Heart left ventricle (tissue), 16 donors: ENCODE data around the gene ANKRD34B. TPM values are rescaled to one million over a fixed set of nuclear protein-coding genes. Genes with fewer than 3 reads are reported as not detected.

Experiments used
- ATAC-seq, 4 donors: fragments of 200-7000 bp; cut with Tn5 transposase; one replicate each; pipeline ENCODE4 v1.9.1; 2020 to 2022; ENCODE audit warnings: moderate library complexity in 4 of 4, mild to moderate bottlenecking in 3 of 4, moderate number of reproducible peaks in 1 of 4
- DNase-seq, 5 donors: peaks; one replicate each; pipeline ENCODE4 v3.0.0-alpha.2; 2020
- H3K27ac ChIP-seq, 12 donors: fragments of 200-600 bp; sonication (generic) in 4 of 12; one replicate each; pipeline versions ENCODE4 v1.5.0 to v1.8.0; 2016 to 2022; ENCODE audit warnings: mild to moderate bottlenecking in 2 of 12
- H3K27me3 ChIP-seq, 9 donors: fragments of 200-600 bp; sonication (generic) in 2 of 9; one replicate each; pipeline versions ENCODE4 v1.5.1 to v1.8.0; 2016 to 2022; ENCODE audit warnings: mild to moderate bottlenecking in 3 of 9
- H3K36me3 ChIP-seq, 9 donors: fragments of 200-600 bp; sonication (generic) in 2 of 9; one replicate each; pipeline versions ENCODE4 v1.5.0 to v1.8.0; 2018 to 2022; ENCODE audit warnings: mild to moderate bottlenecking in 2 of 9
- H3K4me1 ChIP-seq, 12 donors: fragments of 200-600 bp; sonication (generic) in 4 of 12; one replicate each; pipeline versions ENCODE4 v1.5.0 to v1.8.0; 2016 to 2022; ENCODE audit warnings: mild to moderate bottlenecking in 3 of 12
- H3K4me3 ChIP-seq, 12 donors: fragments of 200-600 bp; sonication (generic) in 4 of 12; one replicate each; pipeline versions ENCODE4 v1.5.0 to v1.8.0; 2017 to 2022; ENCODE audit warnings: mild to moderate bottlenecking in 9 of 12, moderate library complexity in 4 of 12
- H3K9me3 ChIP-seq, 12 donors: fragments of 200-600 bp; sonication (generic) in 4 of 12; one replicate each; pipeline versions ENCODE4 v1.5.0 to v1.8.0; 2016 to 2022; ENCODE audit warnings: mild to moderate bottlenecking in 1 of 12
- POLR2A ChIP-seq, 2 donors: fragments of 450-650 bp; IDR thresholded peaks; one replicate each; pipeline ENCODE4 v1.6.1; 2017; ENCODE audit warnings: antibody characterized with exemption in 2 of 2, mild to moderate bottlenecking in 2 of 2, moderate library complexity in 2 of 2
- WGBS, 4 donors: extraction: QIAGEN DNeasy Blood & Tissue Kit in 2 of 4; methylation state at CpG; one replicate each; pipeline versions ENCODE4 v1.1.5 to v1.1.7; 2013 to 2018; 5-methylcytosine and 5-hydroxymethylcytosine counted together
- intact Hi-C, 10 donors: fragments of 100-400 bp; cut with DNase I; formaldehyde crosslinking; loops; one replicate each; pipeline versions ENCODE4 v1.11.1 to v1.14.2; 2022
- long read RNA-seq, 3 donors: library from polyadenylated mRNA; unstranded; transcript quantifications; one replicate each; pipeline ENCODE4 v2.0.0, GENCODE V29; 2020 to 2021
- polyA plus RNA-seq, 2 donors: library from polyadenylated mRNA; stranded (reverse); fragments of 200-250 nt; gene quantifications; one replicate each; pipeline ENCODE4 v1.2.3, GENCODE V29; 2013
- total RNA-seq, 9 donors: library from RNA; depleted of rRNA in 2 of 9; stranded (reverse); fragments of >200 nt in 2 of 9; fragmentation: NEBNext Ultra II Directional in 3 of 9; extraction: Animal tissue kit (Norgen Biotek cat#: 25700) in 3 of 9; gene quantifications; one replicate each; pipeline versions ENCODE4 v1.1.0 to v1.2.4, GENCODE V29; 2016 to 2023
- TF ChIP-seq, protein P1 (sequence below), 12 donors: fragments of 200-600 bp; sonication (generic) in 4 of 12; IDR thresholded peaks; one replicate each; pipeline versions ENCODE4 v1.5.0 to v1.8.0; 2018 to 2022; ENCODE audit warnings: antibody characterized with exemption in 12 of 12, mild to moderate bottlenecking in 5 of 12
- donor health status: ischemic (EF 13 %, LVEDD 7.1; RV severe dilation, severe dysfunction).
- donor health status: healthy with polysubstance abuse.
- donor health status: DM: no; HTN: yes; CAD: no.
- donor health status: DM: no; HTN: no; CAD: no.
- donor health status: ischemic (EF 25% LVEDD 6.9; RV normal size, moderate dysfunction).
- donor health status: ischemic (EF 25% LVEDD 5.7; RV mildly dilated, moderate dysfunction).
- donor health status: healthy.
- donor health status: DM: yes; HTN: yes; CAD: no.
- donor health status: ischemic (EF 35%, LVEDD 5.7; RV mildly dilated, moderate dysfunction).
- donor health status: nonischemic (EF 11% LVEDD 7.7; RV severe dilation, severe dysfunction).
- donor health status: DM: yes; HTN: yes; CAD: no.
- donor health status: PGD.
- donor health status: ischemic (EF 29% LVEDD 5.4; RV normal size, mild dysfunction).
- donor health status: nonischemic (EF 23%, LVEDD 6.1; RV moderate dilation, normal function).

Gene ANKRD34B
- under 1 TPM in 1 of 9 donors, not detected in 8; 0.09 TPM for total RNA-seq
- not detected for polyA plus RNA-seq
- long read RNA-seq, donor 1, result 0 reads
- long read RNA-seq, donor 2, result 0 reads
- long read RNA-seq, donor 3, result 0 reads

DNA sequence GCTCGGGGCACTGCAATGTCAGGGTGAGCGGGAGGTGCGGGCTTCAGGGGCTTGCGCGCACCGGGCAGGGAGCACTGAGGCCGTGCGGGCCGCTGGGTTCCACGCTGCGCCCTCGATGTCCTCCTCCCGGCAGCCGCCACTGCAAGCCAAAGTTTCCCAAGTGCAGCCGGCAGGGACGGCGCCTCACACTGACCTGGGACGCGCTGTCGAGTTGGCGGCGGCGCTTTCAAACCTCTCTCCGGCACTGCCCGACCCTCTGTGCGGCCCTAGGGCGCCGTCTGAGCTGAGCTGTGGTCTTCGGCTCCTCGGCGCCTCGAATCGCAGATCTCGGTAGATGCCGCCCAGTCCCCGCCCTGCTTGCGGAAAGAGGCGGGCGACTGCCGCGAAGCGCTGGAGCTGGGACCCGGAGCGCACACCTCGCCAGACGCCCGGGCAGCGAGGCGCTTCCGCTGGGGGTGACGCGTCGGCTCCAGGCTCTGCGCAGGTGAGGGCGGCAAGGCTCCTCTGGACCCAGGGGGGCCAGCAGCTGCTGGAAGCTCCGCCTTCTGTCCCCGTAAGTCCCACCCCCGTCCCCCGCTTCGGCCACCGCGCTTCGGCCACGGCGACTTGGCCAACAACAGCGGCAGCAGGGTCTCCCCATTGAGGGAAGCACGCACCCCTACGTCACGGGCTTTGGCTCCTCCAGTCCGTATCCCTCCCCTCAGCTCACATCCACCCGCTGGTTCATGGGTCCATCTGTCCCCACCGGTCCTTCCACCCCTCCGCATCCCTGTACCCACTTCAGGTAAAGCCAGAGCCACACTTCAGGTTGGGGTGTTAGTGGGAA lies at the start of gene ANKRD34B:
TSS of gene ANKRD34B (minus strand) at position 320 of the 826 bp plus-strand sequence. CDS start 10,261 bp downstream, outside the sequence.
- peaks cover 18 to 87% (median 56%) of the 10 kb centered on the region in 9 donors for H3K27me3 ChIP-seq
- peak within 1 kb of the TSS in 11 of 12 donors; percentile 6 to 55 (median 26) for H3K4me3 ChIP-seq
- no peaks in the 10 kb centered on the region for H3K36me3 ChIP-seq
- TF ChIP-seq POLR2A (IDR thresholded peaks at IDR 0.05), result no peak
- TF ChIP-seq, protein P1, sequence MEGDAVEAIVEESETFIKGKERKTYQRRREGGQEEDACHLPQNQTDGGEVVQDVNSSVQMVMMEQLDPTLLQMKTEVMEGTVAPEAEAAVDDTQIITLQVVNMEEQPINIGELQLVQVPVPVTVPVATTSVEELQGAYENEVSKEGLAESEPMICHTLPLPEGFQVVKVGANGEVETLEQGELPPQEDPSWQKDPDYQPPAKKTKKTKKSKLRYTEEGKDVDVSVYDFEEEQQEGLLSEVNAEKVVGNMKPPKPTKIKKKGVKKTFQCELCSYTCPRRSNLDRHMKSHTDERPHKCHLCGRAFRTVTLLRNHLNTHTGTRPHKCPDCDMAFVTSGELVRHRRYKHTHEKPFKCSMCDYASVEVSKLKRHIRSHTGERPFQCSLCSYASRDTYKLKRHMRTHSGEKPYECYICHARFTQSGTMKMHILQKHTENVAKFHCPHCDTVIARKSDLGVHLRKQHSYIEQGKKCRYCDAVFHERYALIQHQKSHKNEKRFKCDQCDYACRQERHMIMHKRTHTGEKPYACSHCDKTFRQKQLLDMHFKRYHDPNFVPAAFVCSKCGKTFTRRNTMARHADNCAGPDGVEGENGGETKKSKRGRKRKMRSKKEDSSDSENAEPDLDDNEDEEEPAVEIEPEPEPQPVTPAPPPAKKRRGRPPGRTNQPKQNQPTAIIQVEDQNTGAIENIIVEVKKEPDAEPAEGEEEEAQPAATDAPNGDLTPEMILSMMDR (IDR thresholded peaks at IDR 0.05), result no peak
- peaks cover 0 to 18% (median 6%) of the 10 kb centered on the region in 12 donors for H3K4me1 ChIP-seq
- H3K9me3 ChIP-seq, result no peaks in the 10 kb centered on the region
- peak in 1 of 4 donors; percentile 20 for ATAC-seq
- intact Hi-C loops, result no loop called here
- no peak within 1 kb of the TSS for H3K27ac ChIP-seq
- 2 to 15% (median 3%) methylated on average over 8 to 73 of the region's 73 CpGs for WGBS, 4 donors
- DNase-seq, result peak in 1 of 5 donors; percentile 61

DNA sequence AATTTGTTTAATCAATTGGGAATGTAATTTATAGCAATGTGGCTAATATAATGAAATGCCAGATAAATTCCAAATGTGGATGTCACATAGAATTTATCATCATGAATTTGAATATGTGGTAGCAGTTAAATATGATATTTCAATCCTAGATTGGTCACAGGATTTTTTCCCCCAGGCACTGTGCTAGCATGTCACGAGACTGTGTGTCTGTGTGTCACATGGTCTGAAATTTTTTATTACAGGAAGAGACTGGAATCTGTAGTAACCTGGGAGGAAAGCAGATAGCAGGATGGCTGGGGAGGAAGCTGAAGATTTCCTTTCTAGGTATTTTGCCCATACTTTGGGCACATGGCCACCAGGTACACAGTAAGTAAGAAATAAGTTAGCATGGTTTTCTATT lies 49.0 kb upstream of the ANKRD34B start:
- intact Hi-C loops, result no loop called here
- TF ChIP-seq, protein P1 (IDR thresholded peaks at IDR 0.05), result no peak
- no peak for TF ChIP-seq POLR2A (IDR thresholded peaks at IDR 0.05)
- no peaks in the 10 kb centered on the region for H3K9me3 ChIP-seq
- ATAC-seq (no peak), DNase-seq (no peak)
- H3K4me3 ChIP-seq, result no peak overlapping the region
- H3K27ac ChIP-seq, result no peak overlapping the region
- H3K27me3 ChIP-seq, result no peaks in the 10 kb centered on the region
- 77 to 95% (median 86%) methylated on average over 1 of the region's 1 CpG for WGBS, 4 donors
- H3K4me1 ChIP-seq, result no peaks in the 10 kb centered on the region
- no peaks in the 10 kb centered on the region for H3K36me3 ChIP-seq

DNA sequence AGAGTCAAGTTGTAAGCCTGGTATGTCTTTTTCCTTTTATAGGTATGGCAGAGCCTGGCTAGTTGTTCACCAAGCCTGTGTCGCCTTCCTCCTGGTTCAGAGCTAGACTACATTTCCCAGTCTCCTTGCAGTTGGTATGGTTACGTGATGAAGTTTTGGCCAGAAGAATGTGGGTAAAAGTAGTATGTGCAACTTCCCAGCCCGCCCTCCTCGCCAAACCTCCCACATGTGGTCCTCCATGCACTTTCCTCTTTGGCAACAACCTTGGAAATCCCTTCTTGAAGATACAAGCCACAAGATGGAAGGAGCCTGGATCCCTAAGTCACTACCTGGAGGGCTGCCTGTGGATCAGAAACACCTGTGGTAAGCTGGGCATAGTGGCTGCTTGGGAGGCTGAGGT lies 48.4 kb upstream of the ANKRD34B start:
- ATAC-seq (no peak), DNase-seq (no peak)
- 91 to 100% (median 96%) methylated on average over 4 of the region's 4 CpGs for WGBS, 4 donors
- Histone ChIP-seq H3K27ac (no peak overlapping the region), H3K9me3 (no peaks in the 10 kb centered on the region), H3K27me3 (no peaks in the 10 kb centered on the region), H3K36me3 (no peaks in the 10 kb centered on the region), H3K4me1 (no peaks in the 10 kb centered on the region), H3K4me3 (no peak overlapping the region)
- TF ChIP-seq POLR2A (IDR thresholded peaks at IDR 0.05), result no peak
- TF ChIP-seq, protein P1 (IDR thresholded peaks at IDR 0.05), result no peak
- intact Hi-C loops, result no loop called here

DNA sequence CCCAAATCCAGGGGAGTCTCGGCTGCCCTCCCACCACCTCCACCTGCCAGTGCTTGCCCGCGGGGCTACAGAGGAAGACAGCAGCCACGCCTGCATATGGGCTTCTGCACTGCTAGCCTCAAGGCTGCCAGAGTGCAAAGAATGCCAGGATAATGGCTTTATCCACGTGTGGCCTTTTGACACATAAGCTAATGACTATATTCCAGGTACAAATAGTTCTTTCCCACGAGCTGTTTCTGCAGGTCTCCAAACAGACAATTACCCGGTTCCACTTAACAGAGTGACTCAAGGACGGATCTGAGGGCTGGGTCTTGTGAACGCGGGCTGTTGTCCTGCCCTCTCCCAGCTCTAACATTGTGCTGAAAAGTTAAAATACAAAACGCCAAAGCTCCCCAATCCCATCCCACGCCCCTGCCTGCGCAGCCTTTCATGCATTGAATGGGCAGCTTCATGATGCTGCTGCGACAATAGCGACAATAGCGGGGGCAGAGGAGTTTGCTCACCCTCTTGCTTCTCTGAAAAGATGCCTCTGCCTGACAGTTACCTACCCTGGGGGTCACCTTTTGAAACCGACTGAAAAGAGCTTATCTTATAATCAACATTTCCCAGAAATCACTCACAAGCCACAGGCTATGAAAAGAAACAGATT lies 45.3 kb upstream of the ANKRD34B start:
- DNase-seq, result no peak
- no peak for TF ChIP-seq POLR2A (IDR thresholded peaks at IDR 0.05)
- TF ChIP-seq, protein P1 (IDR thresholded peaks at IDR 0.05), result no peak
- WGBS, 4 donors, result 78 to 82% (median 81%) methylated on average over 17 of the region's 17 CpGs
- Histone ChIP-seq H3K36me3 (no peaks in the 10 kb centered on the region), H3K27me3 (no peaks in the 10 kb centered on the region), H3K4me1 (no peaks in the 10 kb centered on the region), H3K4me3 (no peak overlapping the region), H3K27ac (no peak overlapping the region), H3K9me3 (no peaks in the 10 kb centered on the region)
- no peak for ATAC-seq
- intact Hi-C loops, result no loop called here
